HG02840 (cell line): ENCODE measurements around the gene UNC5B.

Experiments
- ATAC-seq: cut with Tn5 transposase; IDR thresholded peaks from one replicate; pipeline ENCODE4 v1.9.1; 2021; ENCODE audit warnings: mild to moderate bottlenecking, moderate library complexity, moderate number of reproducible peaks; ENCODE audit not compliant: unreplicated experiment, low FRiP score

Gene UNC5B

GRCh38 chr10:71250842-71251241, 38.5 kb downstream of the UNC5B start:
- no peak for ATAC-seq

- no peak for ATAC-seq
Observed at GRCh38 chr10:71251319-71251718, 38.9 kb downstream of the UNC5B start.

GRCh38 chr10:71252220-71252619, 39.9 kb downstream of the UNC5B start:
- no peak for ATAC-seq

- no peak for ATAC-seq
Observed at GRCh38 chr10:71253981-71254818, 41.8 kb downstream of the UNC5B start.

GRCh38 chr10:71254834-71255549, 42.6 kb downstream of the UNC5B start:
- ATAC-seq: no peak

GRCh38 chr10:71255550-71255807, 43.1 kb downstream of the UNC5B start:
- no peak for ATAC-seq

GRCh38 chr10:71255808-71256660, 43.7 kb downstream of the UNC5B start:
- no peak for ATAC-seq

- no peak for ATAC-seq
Observed at GRCh38 chr10:71256661-71257318, 44.4 kb downstream of the UNC5B start.

- no peak for ATAC-seq
Observed at GRCh38 chr10:71257319-71257997, 45.1 kb downstream of the UNC5B start.

- no peak for ATAC-seq
Observed at GRCh38 chr10:71258046-71258445, 45.7 kb downstream of the UNC5B start.

- no peak for ATAC-seq
Observed at GRCh38 chr10:71258446-71259145, 46.2 kb downstream of the UNC5B start.

- no peak for ATAC-seq
Observed at GRCh38 chr10:71259282-71259681, 46.9 kb downstream of the UNC5B start.

- no peak for ATAC-seq
Observed at GRCh38 chr10:71259815-71260501, 47.6 kb downstream of the UNC5B start.

GRCh38 chr10:71260622-71261325, 48.4 kb downstream of the UNC5B start:
- no peak for ATAC-seq

- ATAC-seq: no peak
Observed at GRCh38 chr10:71262027-71262426, 49.7 kb downstream of the UNC5B start.

- ATAC-seq: no peak
Observed at GRCh38 chr10:71262817-71263216, 50.4 kb downstream of the UNC5B start.

- no peak for ATAC-seq
Observed at GRCh38 chr10:71263376-71263775, 51.0 kb downstream of the UNC5B start.
